H1 (cell line): ENCODE measurements around the gene FAM8A1. TPM values are rescaled to one million over a fixed set of nuclear protein-coding genes. Genes with fewer than 3 reads are reported as not detected.

Experiments used
- CTCF ChIA-PET: fragments of 300-600 bp; sonication (Branson Sonifier 250); formaldehyde crosslinking; loops from one replicate; lab custom pipeline; 2021; ENCODE audit not compliant: partially characterized antibody; lab: Charles Lee
- POLR2A ChIA-PET: fragments of 300-600 bp; sonication (Branson Sonifier 250); formaldehyde crosslinking; loops from one replicate; lab custom pipeline; 2021; ENCODE audit warnings: inconsistent platforms; ENCODE audit not compliant: partially characterized antibody; lab: Charles Lee
- DNase-seq, 2 experiments: peaks; one replicate each; pipeline versions ENCODE4 v3.0.0 to v3.0.0-alpha.2; 2010 to 2022; ENCODE audit warnings: low spot score in 2 of 2, low read depth in 1 of 2, mixed read lengths in 1 of 2
- FAIRE-seq: peaks from 2 replicates; lab custom pipeline; 2011; peaks lifted over from hg19 to GRCh38; lab: Jason Lieb, UNC
- H2AFZ ChIP-seq: 2 replicates; pipeline ENCODE4 v1.8.1; 2012; ENCODE audit warnings: low read length, inconsistent platforms
- H2AK5ac ChIP-seq: 2 replicates; pipeline ENCODE4 v1.6.1; 2013; ENCODE audit warnings: low read depth, low read length
- H2BK120ac ChIP-seq: replicated peaks from 2 replicates; pipeline ENCODE3; 2013; ENCODE audit warnings: low read depth, low read length, inconsistent platforms
- H2BK12ac ChIP-seq: 2 replicates; pipeline ENCODE4 v1.6.1; 2013; ENCODE audit warnings: low read depth, low read length
- H2BK15ac ChIP-seq: 2 replicates; pipeline ENCODE4 v1.6.1; 2013; ENCODE audit warnings: low read length
- H2BK20ac ChIP-seq: 2 replicates; pipeline ENCODE4 v1.6.1; 2013; ENCODE audit warnings: low read length
- H2BK5ac ChIP-seq: 2 replicates; pipeline ENCODE4 v1.6.1; 2013; ENCODE audit warnings: low read depth, low read length
- H3K14ac ChIP-seq: 2 replicates; pipeline ENCODE4 v1.6.1; 2013; ENCODE audit warnings: inconsistent platforms; ENCODE audit not compliant: insufficient read length
- H3K18ac ChIP-seq: 2 replicates; pipeline ENCODE4 v1.6.1; 2013; ENCODE audit warnings: low read length; ENCODE audit errors: extremely low read depth
- H3K23ac ChIP-seq: 2 replicates; pipeline ENCODE4 v1.6.1; 2013; ENCODE audit warnings: inconsistent platforms; ENCODE audit not compliant: insufficient read length
- H3K23me2 ChIP-seq: 2 replicates; pipeline ENCODE4 v1.6.1; 2013; ENCODE audit warnings: low read depth, low read length
- H3K27ac ChIP-seq: 2 replicates; pipeline ENCODE4 v1.6.1; 2011; ENCODE audit warnings: low read depth, low read length, inconsistent platforms
- H3K27me3 ChIP-seq, 4 experiments: replicated peaks in 1 of 4; 1 replicate in 1 of 4; 2 replicates in 3 of 4; pipeline versions ENCODE4 v1.6.1 to v1.8.1; 2011 to 2013; ENCODE audit warnings: low read length in 3 of 4, mild to moderate bottlenecking in 3 of 4, inconsistent platforms in 2 of 4, mixed read lengths in 2 of 4, moderate library complexity in 1 of 4; ENCODE audit not compliant: control insufficient read depth in 3 of 4, insufficient read depth in 3 of 4; ENCODE audit errors: extremely low read depth in 1 of 4
- H3K36me3 ChIP-seq, 4 experiments: 2 replicates each; pipeline versions ENCODE4 v1.6.1 to v1.8.1; 2011 to 2013; ENCODE audit warnings: mild to moderate bottlenecking in 4 of 4, low read length in 3 of 4, moderate library complexity in 2 of 4, control low read depth in 1 of 4, inconsistent platforms in 1 of 4; ENCODE audit not compliant: insufficient read depth in 4 of 4, control insufficient read depth in 2 of 4
- H3K4ac ChIP-seq: replicated peaks from 2 replicates; pipeline ENCODE3; 2013; ENCODE audit warnings: low read length, low read depth, mixed read lengths, inconsistent platforms; ENCODE audit not compliant: insufficient read length
- H3K4me1 ChIP-seq, 4 experiments: replicated peaks in 1 of 4; 1 replicate in 1 of 4; 2 replicates in 3 of 4; pipeline versions ENCODE4 v1.6.1 to v1.8.1; 2011 to 2013; ENCODE audit warnings: low read length in 3 of 4, inconsistent platforms in 2 of 4, mixed read lengths in 1 of 4; ENCODE audit not compliant: insufficient read depth in 4 of 4, control insufficient read depth in 3 of 4
- H3K4me2 ChIP-seq, 2 experiments: 2 replicates each; pipeline versions ENCODE4 v1.6.1 to v1.8.1; 2011 to 2013; ENCODE audit warnings: low read depth in 2 of 2, low read length in 2 of 2, control low read depth in 1 of 2, inconsistent platforms in 1 of 2, mild to moderate bottlenecking in 1 of 2; ENCODE audit not compliant: insufficient read depth in 1 of 2
- H3K4me3 ChIP-seq, 4 experiments: fragments of 200-600, 300-600 bp in 1 of 4; sonication (generic), shearing (Covaris generic), sonication (Bioruptor Twin) in 1 of 4; 2 replicates each; pipeline versions ENCODE4 v1.5.1 to v1.8.1; 2011 to 2016; ENCODE audit warnings: low read length in 4 of 4, low read depth in 3 of 4, control low read depth in 2 of 4, inconsistent platforms in 2 of 4, mild to moderate bottlenecking in 2 of 4, mixed read lengths in 1 of 4, moderate library complexity in 1 of 4; ENCODE audit not compliant: insufficient read depth in 2 of 4; ENCODE audit errors: extremely low read depth in 1 of 4
- H3K56ac ChIP-seq: replicated peaks from 2 replicates; pipeline ENCODE3; 2013; ENCODE audit warnings: low read depth, mild to moderate bottlenecking, mixed read lengths, low read length, inconsistent platforms; ENCODE audit not compliant: insufficient read length
- H3K79me1 ChIP-seq: 2 replicates; pipeline ENCODE4 v1.6.1; 2013; ENCODE audit warnings: low read depth, low read length, control low read depth
- H3K79me2 ChIP-seq, 2 experiments: 2 replicates each; pipeline versions ENCODE4 v1.6.1 to v1.8.1; 2012 to 2013; ENCODE audit warnings: low read length in 2 of 2, mild to moderate bottlenecking in 2 of 2, inconsistent platforms in 1 of 2; ENCODE audit not compliant: insufficient read depth in 2 of 2, control insufficient read depth in 1 of 2
- H3K9ac ChIP-seq, 4 experiments: replicated peaks in 1 of 4; 1 replicate in 1 of 4; 2 replicates in 3 of 4; pipeline versions ENCODE4 v1.6.1 to v1.8.1; 2011 to 2013; ENCODE audit warnings: low read depth in 3 of 4, low read length in 3 of 4, control low read depth in 2 of 4, mild to moderate bottlenecking in 2 of 4, moderate library complexity in 2 of 4, inconsistent platforms in 1 of 4; ENCODE audit errors: extremely low read depth in 1 of 4
- H3K9me3 ChIP-seq, 2 experiments: 2 replicates each; pipeline versions ENCODE4 v1.6.1 to v1.8.1; 2012 to 2013; ENCODE audit warnings: mild to moderate bottlenecking in 2 of 2, moderate library complexity in 2 of 2, control low read depth in 1 of 2, inconsistent platforms in 1 of 2, low read depth in 1 of 2, low read length in 1 of 2, mixed read lengths in 1 of 2; ENCODE audit not compliant: insufficient read depth in 2 of 2
- H4K20me1 ChIP-seq, 2 experiments: replicated peaks in 1 of 2; 2 replicates each; pipeline versions ENCODE3 to v1.8.1; 2011 to 2013; ENCODE audit warnings: inconsistent platforms in 2 of 2, low read length in 2 of 2, mild to moderate bottlenecking in 1 of 2; ENCODE audit not compliant: insufficient read depth in 2 of 2, control insufficient read depth in 1 of 2
- H4K5ac ChIP-seq: 2 replicates; pipeline ENCODE4 v1.6.1; 2013; ENCODE audit warnings: low read length, low read depth, mixed read lengths, inconsistent platforms; ENCODE audit not compliant: insufficient read length
- H4K8ac ChIP-seq: 2 replicates; pipeline ENCODE4 v1.8.0; 2013; ENCODE audit warnings: mild to moderate bottlenecking, moderate library complexity, low read length, inconsistent platforms; ENCODE audit not compliant: insufficient read depth; ENCODE audit errors: extremely low read depth
- H4K91ac ChIP-seq: replicated peaks from 2 replicates; pipeline ENCODE3; 2013; ENCODE audit warnings: low read length, mixed read lengths, inconsistent platforms; ENCODE audit not compliant: insufficient read length
- BACH1 ChIP-seq: IDR thresholded peaks from 2 replicates; pipeline ENCODE4 v1.6.1; 2012; ENCODE audit warnings: low read length, improper control_type of control experiment
- EZH2 ChIP-seq: fragments of 200-600 bp; sonication (generic); IDR thresholded peaks from 2 replicates; pipeline ENCODE4 v1.7.1; 2012; ENCODE audit warnings: low read depth, mild to moderate bottlenecking, moderate library complexity, low read length, inconsistent platforms; ENCODE audit not compliant: severe bottlenecking
- KDM5A ChIP-seq: fragments of 200-600 bp; IDR thresholded peaks from 2 replicates; pipeline ENCODE4 v1.7.1; 2012; ENCODE audit warnings: mild to moderate bottlenecking, low read length, inconsistent platforms, mixed read lengths
- NRF1 ChIP-seq: IDR thresholded peaks from 2 replicates; pipeline ENCODE4 v1.6.1; 2011; ENCODE audit warnings: mild to moderate bottlenecking, low read depth, low read length, improper control_type of control experiment
- TAF1 ChIP-seq: IDR thresholded peaks from 2 replicates; pipeline ENCODE4 v1.6.1; 2011; ENCODE audit warnings: mild to moderate bottlenecking, low read depth, low read length
- USF2 ChIP-seq: IDR thresholded peaks from 2 replicates; pipeline ENCODE4 v1.6.1; 2011; ENCODE audit warnings: low read length, improper control_type of control experiment
- WGBS, 2 experiments: shearing (Covaris generic) in 1 of 2; methylation state at CpG; one replicate each; pipeline versions ENCODE4 v1.1.6 to v1.1.7; 2013 to 2015; ENCODE audit warnings: low lambda C conversion rate in 2 of 2, mixed read lengths in 2 of 2, inconsistent platforms in 1 of 2, low coverage in 1 of 2, missing lambda C conversion rate in 1 of 2; ENCODE audit not compliant: insufficient replicate concordance in 2 of 2, insufficient coverage in 1 of 2, insufficient read length in 1 of 2; ENCODE audit errors: extremely low coverage in 1 of 2, missing lambda C conversion rate in 1 of 2; 5-methylcytosine and 5-hydroxymethylcytosine counted together
- polyA plus RNA-seq, 7 experiments: library from polyadenylated mRNA; depleted of rRNA in 3 of 7; stranded (reverse) in 5 of 7; unstranded in 2 of 7; fragments of >200 nt in 5 of 7; fragments of 200-250 nt in 2 of 7; gene quantifications; 1 replicate in 5 of 7; 2 replicates in 1 of 7; 4 replicates in 1 of 7; pipeline versions ENCODE4 v1.2.1 to v1.2.3, GENCODE V29; 2011 to 2013; ENCODE audit warnings: missing spikeins in 2 of 7, mixed read lengths in 2 of 7
- total RNA-seq: library from RNA; stranded (reverse); fragmentation: NEBNext Ultra II Directional; extraction: Animal tissue kit (Norgen Biotek cat#: 25700); gene quantifications from 2 replicates; pipeline ENCODE4 v1.2.1, GENCODE V29; 2021

The FAM8A1 gene
- total and polyA plus RNA-seq, 2 of the 8 experiments (the other 6 are each of a cell fraction or from before 2014, with no cell fraction given) = 3.4 to 9.2 TPM

GRCh38 chr6:17588011-17588410 lies 12.1 kb upstream of the FAM8A1 start:
- Histone ChIP-seq H3K9me3 (no peaks in the 10 kb centered on the region), H3K4me1 (no peaks in the 10 kb centered on the region), H3K79me2 (no peaks in the 10 kb centered on the region), H4K8ac (no peak overlapping the region), H3K18ac (no peak overlapping the region), H2BK20ac (no peak overlapping the region), H3K27ac (no peak overlapping the region), H3K27me3 (no peaks in the 10 kb centered on the region), H2BK15ac (no peak overlapping the region), H2AFZ (no peak overlapping the region), H3K36me3 (no peaks in the 10 kb centered on the region), H3K4ac (no peak overlapping the region), H2BK5ac (no peak overlapping the region), H4K5ac (no peak overlapping the region), H3K56ac (no peak overlapping the region), H3K23me2 (peaks cover 3% of the 10 kb centered on the region; the same call in 1 of the 2 replicates), H4K91ac (no peak overlapping the region), H3K9ac (no peak overlapping the region), H3K4me2 (no peak overlapping the region), H2BK120ac (no peak overlapping the region), H2AK5ac (no peak overlapping the region), H3K79me1 (no peaks in the 10 kb centered on the region), H4K20me1 (no peaks in the 10 kb centered on the region), H3K14ac (no peak overlapping the region), H3K4me3 (no peak overlapping the region), H2BK12ac (no peak overlapping the region), H3K23ac (no peak overlapping the region)
- no peak for FAIRE-seq
- CTCF ChIA-PET = interaction anchor here (0.8 to 1.7 kb wide), 3 partner anchors 12 to 420 kb away, joined by 3 to 7 read pairs (median 3); partner anchors contain the start of gene FAM8A1
- TF ChIP-seq USF2 (no peak), TAF1 (no peak), BACH1 (no peak), KDM5A (no peak), NRF1 (no peak), EZH2 (no peak)
- WGBS, 2 experiments = 84% methylated on average over 5 of the region's 6 CpGs; no CpG with 5 or more reads in 1 of the 2 experiments
- no peak for DNase-seq
- POLR2A ChIA-PET = interaction anchor here (1.5 kb wide), 1 partner anchor 8 kb away, joined by 4 read pairs; no protein-coding TSS in a partner anchor
